OCI-LY1 (cell line): ENCODE results near the gene YEATS2.

Experiments
- H2AFZ ChIP-seq: fragments of 200-600 bp; sonication (generic), shearing (Covaris generic); 2 replicates; pipeline ENCODE4 v1.6.0; 2014; ENCODE audit warnings: antibody characterized with exemption, mild to moderate bottlenecking, low read length
- H3F3A ChIP-seq: fragments of 200-600 bp; sonication (generic), shearing (Covaris generic); 2 replicates; pipeline ENCODE4 v1.6.0; 2014; ENCODE audit warnings: mild to moderate bottlenecking, antibody characterized with exemption, low read length, moderate library complexity; ENCODE audit not compliant: insufficient read depth
- H3K27ac ChIP-seq: fragments of 200-600 bp; sonication (generic); 2 replicates; pipeline ENCODE4 v1.5.1; 2014; ENCODE audit warnings: low read length, mixed run types, mild to moderate bottlenecking, low read depth; ENCODE audit not compliant: poor library complexity, severe bottlenecking
- H3K27me3 ChIP-seq: fragments of 200-600 bp; sonication (generic); 2 replicates; pipeline ENCODE4 v1.6.0; 2014; ENCODE audit warnings: antibody characterized with exemption, mild to moderate bottlenecking, low read length, moderate library complexity; ENCODE audit not compliant: insufficient read depth
- H3K36me3 ChIP-seq: fragments of 200-600 bp; sonication (generic); 2 replicates; pipeline ENCODE4 v1.6.1; 2014; ENCODE audit warnings: mild to moderate bottlenecking, antibody characterized with exemption, low read length, moderate library complexity, mixed read lengths; ENCODE audit not compliant: insufficient read depth
- H3K4me1 ChIP-seq: fragments of 200-600 bp; sonication (generic); 2 replicates; pipeline ENCODE4 v1.5.1; 2014; ENCODE audit warnings: mild to moderate bottlenecking, low read length, moderate library complexity; ENCODE audit not compliant: insufficient read depth, severe bottlenecking
- H3K4me2 ChIP-seq: fragments of 200-600 bp; sonication (generic), shearing (Covaris generic); 2 replicates; pipeline ENCODE4 v1.6.1; 2014; ENCODE audit warnings: low read length
- H3K4me3 ChIP-seq: fragments of 200-600 bp; sonication (generic); 2 replicates; pipeline ENCODE4 v1.5.1; 2014; ENCODE audit warnings: low read length, low read depth, mild to moderate bottlenecking, mixed read lengths; ENCODE audit not compliant: poor library complexity, severe bottlenecking
- H3K79me2 ChIP-seq: fragments of 200-600 bp; shearing (Covaris generic); 2 replicates; pipeline ENCODE4 v1.6.1; 2016; ENCODE audit warnings: mixed run types, low read length, mixed read lengths; ENCODE audit not compliant: insufficient read depth
- H3K9ac ChIP-seq: fragments of 200-600 bp; sonication (generic), shearing (Covaris generic); 2 replicates; pipeline ENCODE4 v1.6.1; 2014; ENCODE audit warnings: mild to moderate bottlenecking, low read length, mixed read lengths
- H3K9me2 ChIP-seq: fragments of 200-600 bp; sonication (generic), shearing (Covaris generic); 2 replicates; pipeline ENCODE4 v1.6.1; 2014; ENCODE audit warnings: low read depth, mild to moderate bottlenecking, low read length, mixed read lengths
- H3K9me3 ChIP-seq: fragments of 200-600 bp; shearing (Covaris generic); 2 replicates; pipeline ENCODE4 v1.6.1; 2014; ENCODE audit warnings: low read length, mixed read lengths
- H4K20me1 ChIP-seq: fragments of 200-600 bp; sonication (generic), shearing (Covaris generic); 2 replicates; pipeline ENCODE4 v1.6.0; 2016; ENCODE audit warnings: mild to moderate bottlenecking, low read length; ENCODE audit not compliant: insufficient read depth
- CTCF ChIP-seq: fragments of 200-600 bp; sonication (generic), shearing (Covaris generic); IDR thresholded peaks from 2 replicates; pipeline ENCODE4 v1.5.1; 2017; ENCODE audit warnings: mild to moderate bottlenecking, antibody characterized with exemption, low read length, moderate library complexity, mixed read lengths
- EZH2 ChIP-seq: fragments of 200-600 bp; sonication (generic), shearing (Covaris generic); IDR thresholded peaks from 2 replicates; pipeline ENCODE4 v1.8.0; 2017; ENCODE audit warnings: borderline replicate concordance, mixed run types, mild to moderate bottlenecking, antibody characterized with exemption, low read length, moderate library complexity, mixed read lengths

YEATS2 gene

GRCh38 chr3:183807209-183807728 lies 109.7 kb downstream of the YEATS2 start:
- Histone ChIP-seq H3K4me2 (no peak overlapping the region), H3F3A (no peaks in the 10 kb centered on the region), H2AFZ (no peak overlapping the region), H3K4me3 (no peak overlapping the region), H3K9me3 (no peaks in the 10 kb centered on the region), H3K9me2 (no peaks in the 10 kb centered on the region), H3K9ac (no peak overlapping the region), H3K27me3 (no peaks in the 10 kb centered on the region), H3K4me1 (no peaks in the 10 kb centered on the region), H3K36me3 (peaks cover 98% of the 10 kb centered on the region), H4K20me1 (no peaks in the 10 kb centered on the region), H3K79me2 (no peaks in the 10 kb centered on the region), H3K27ac (no peak overlapping the region)
- no peak for TF ChIP-seq CTCF
- no peak for TF ChIP-seq EZH2

GRCh38 chr3:183807881-183808280 lies 110.3 kb downstream of the YEATS2 start:
- no peak overlapping the region for H3K4me2 ChIP-seq
- no peak overlapping the region for H2AFZ ChIP-seq
- H4K20me1 ChIP-seq, result no peaks in the 10 kb centered on the region
- no peak overlapping the region for H3K4me3 ChIP-seq
- H3K79me2 ChIP-seq, result no peaks in the 10 kb centered on the region
- TF ChIP-seq CTCF, result no peak
- TF ChIP-seq EZH2, result no peak
- no peaks in the 10 kb centered on the region for H3K4me1 ChIP-seq
- no peak overlapping the region for H3K9ac ChIP-seq
- no peaks in the 10 kb centered on the region for H3K27me3 ChIP-seq
- H3K9me2 ChIP-seq, result no peaks in the 10 kb centered on the region
- H3K9me3 ChIP-seq, result no peaks in the 10 kb centered on the region
- peaks cover 98% of the 10 kb centered on the region for H3K36me3 ChIP-seq
- H3K27ac ChIP-seq, result no peak overlapping the region
- H3F3A ChIP-seq, result no peaks in the 10 kb centered on the region

GRCh38 chr3:183808355-183808754 lies 110.8 kb downstream of the YEATS2 start:
- H3K79me2 ChIP-seq, result no peaks in the 10 kb centered on the region
- peaks cover 98% of the 10 kb centered on the region for H3K36me3 ChIP-seq
- no peak overlapping the region for H3K4me2 ChIP-seq
- H3K9me3 ChIP-seq, result no peaks in the 10 kb centered on the region
- H3K9ac ChIP-seq, result no peak overlapping the region
- no peak overlapping the region for H3K4me3 ChIP-seq
- no peak overlapping the region for H2AFZ ChIP-seq
- H3K27me3 ChIP-seq, result no peaks in the 10 kb centered on the region
- H3K9me2 ChIP-seq, result no peaks in the 10 kb centered on the region
- no peaks in the 10 kb centered on the region for H4K20me1 ChIP-seq
- TF ChIP-seq CTCF, result no peak
- no peak for TF ChIP-seq EZH2
- no peak overlapping the region for H3K27ac ChIP-seq
- H3K4me1 ChIP-seq, result no peaks in the 10 kb centered on the region
- H3F3A ChIP-seq, result no peaks in the 10 kb centered on the region
